Measurements from ENCODE around the gene NAA16.

NAA16 gene

DNA sequence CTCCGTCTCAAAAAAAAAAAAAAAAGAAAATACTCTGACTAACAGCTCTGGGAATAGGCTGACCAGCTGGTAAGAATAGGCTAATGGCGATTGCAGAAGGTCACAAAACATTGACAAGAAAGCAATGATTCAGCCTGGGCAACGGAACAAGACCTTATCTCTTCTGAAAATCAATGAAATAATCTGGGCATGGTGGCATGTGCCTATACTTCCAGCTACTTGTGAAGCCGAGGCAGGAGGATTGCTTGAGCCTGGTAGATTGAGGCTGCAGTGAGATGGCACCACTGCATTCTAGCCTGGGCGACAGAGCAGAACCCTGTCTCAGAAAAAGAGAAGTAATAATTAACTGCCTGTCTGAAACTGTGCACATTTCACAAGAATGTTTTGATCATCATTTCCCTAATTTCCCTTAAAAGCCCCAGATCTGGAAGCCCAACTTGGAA lies 28.9 kb upstream of the NAA16 start:
- Histone ChIP-seq H3K9ac (no peak overlapping the region), H3K27me3 (ENCODE audit: insufficient read depth, low read depth) (no peaks in the 10 kb centered on the region), H3K4me1 (ENCODE audit: low read depth, poor library complexity, severe bottlenecking) (no peaks in the 10 kb centered on the region), H3K27ac (no peak overlapping the region), H3K79me2 (ENCODE audit: insufficient read depth, low read depth) (no peaks in the 10 kb centered on the region), H3K36me3 (ENCODE audit: insufficient read depth) (no peaks in the 10 kb centered on the region), H3K4me2 (no peak overlapping the region), H4K20me1 (ENCODE audit: insufficient read depth) (no peaks in the 10 kb centered on the region), H2AFZ (ENCODE audit: low read depth) (no peak overlapping the region), H3K4me3 (IDR thresholded peaks at IDR 0.05; ENCODE audit: insufficient read depth, low read depth, low read length) (no peak overlapping the region)
- TF ChIP-seq, protein P1, sequence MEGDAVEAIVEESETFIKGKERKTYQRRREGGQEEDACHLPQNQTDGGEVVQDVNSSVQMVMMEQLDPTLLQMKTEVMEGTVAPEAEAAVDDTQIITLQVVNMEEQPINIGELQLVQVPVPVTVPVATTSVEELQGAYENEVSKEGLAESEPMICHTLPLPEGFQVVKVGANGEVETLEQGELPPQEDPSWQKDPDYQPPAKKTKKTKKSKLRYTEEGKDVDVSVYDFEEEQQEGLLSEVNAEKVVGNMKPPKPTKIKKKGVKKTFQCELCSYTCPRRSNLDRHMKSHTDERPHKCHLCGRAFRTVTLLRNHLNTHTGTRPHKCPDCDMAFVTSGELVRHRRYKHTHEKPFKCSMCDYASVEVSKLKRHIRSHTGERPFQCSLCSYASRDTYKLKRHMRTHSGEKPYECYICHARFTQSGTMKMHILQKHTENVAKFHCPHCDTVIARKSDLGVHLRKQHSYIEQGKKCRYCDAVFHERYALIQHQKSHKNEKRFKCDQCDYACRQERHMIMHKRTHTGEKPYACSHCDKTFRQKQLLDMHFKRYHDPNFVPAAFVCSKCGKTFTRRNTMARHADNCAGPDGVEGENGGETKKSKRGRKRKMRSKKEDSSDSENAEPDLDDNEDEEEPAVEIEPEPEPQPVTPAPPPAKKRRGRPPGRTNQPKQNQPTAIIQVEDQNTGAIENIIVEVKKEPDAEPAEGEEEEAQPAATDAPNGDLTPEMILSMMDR (conservative IDR thresholded peaks at IDR 0.05; ENCODE audit: low read depth, low read length) = no peak

DNA sequence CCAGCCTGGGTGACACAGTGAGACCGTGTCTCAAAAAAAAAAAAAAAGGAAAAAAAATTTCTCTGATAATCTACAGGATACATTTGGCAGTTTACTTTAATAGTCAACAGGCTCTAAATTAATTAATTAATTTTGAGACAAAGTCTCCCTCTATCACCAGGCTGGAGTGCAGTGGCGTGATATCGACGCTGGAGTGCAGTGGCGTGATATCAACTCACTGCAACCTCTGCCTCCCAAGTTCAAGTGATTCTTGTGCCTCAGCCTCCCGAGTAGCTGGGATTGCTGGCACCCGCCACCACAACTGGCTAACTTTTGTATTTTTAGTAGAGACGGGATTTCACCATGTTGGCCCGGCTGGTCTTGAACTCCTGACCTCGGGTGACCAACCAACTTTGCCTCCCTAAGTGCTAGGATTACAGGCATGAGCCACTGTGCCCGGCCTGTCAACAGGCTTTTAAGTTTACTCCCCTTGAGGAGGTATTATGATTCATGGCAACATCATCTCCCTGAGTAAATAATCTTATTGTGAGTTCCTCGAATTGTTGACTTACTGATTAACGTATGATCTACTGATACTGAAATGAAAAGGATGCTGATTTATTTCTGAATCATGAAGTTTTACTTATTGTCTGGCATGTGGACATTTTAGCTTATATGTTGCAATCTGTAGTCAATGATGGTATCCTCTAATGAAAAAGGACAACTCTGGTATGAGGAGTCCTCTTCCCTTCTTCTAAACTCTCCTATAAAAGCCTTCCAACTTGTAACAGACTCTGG lies 26.4 kb upstream of the NAA16 start:
- Histone ChIP-seq H2AFZ (ENCODE audit: low read depth) (no peak overlapping the region), H3K79me2 (ENCODE audit: insufficient read depth, low read depth) (no peaks in the 10 kb centered on the region), H3K9ac (no peak overlapping the region), H3K27ac (no peak overlapping the region), H3K36me3 (ENCODE audit: insufficient read depth) (no peaks in the 10 kb centered on the region), H4K20me1 (ENCODE audit: insufficient read depth) (no peaks in the 10 kb centered on the region), H3K4me1 (ENCODE audit: low read depth, poor library complexity, severe bottlenecking) (no peaks in the 10 kb centered on the region), H3K4me2 (no peak overlapping the region), H3K27me3 (ENCODE audit: insufficient read depth, low read depth) (no peaks in the 10 kb centered on the region), H3K4me3 (IDR thresholded peaks at IDR 0.05; ENCODE audit: insufficient read depth, low read depth, low read length) (no peak overlapping the region)
- TF ChIP-seq, protein P1 (conservative IDR thresholded peaks at IDR 0.05; ENCODE audit: low read depth, low read length) = no peak

- no peak overlapping the region for H2AFZ ChIP-seq (ENCODE audit: low read depth)
- no peaks in the 10 kb centered on the region for H3K79me2 ChIP-seq (ENCODE audit: insufficient read depth, low read depth)
- no peak overlapping the region for H3K4me3 ChIP-seq (IDR thresholded peaks at IDR 0.05; ENCODE audit: insufficient read depth, low read depth, low read length)
- no peaks in the 10 kb centered on the region for H3K27me3 ChIP-seq (ENCODE audit: insufficient read depth, low read depth)
- no peak overlapping the region for H3K9ac ChIP-seq
- H3K27ac ChIP-seq = no peak overlapping the region
- H4K20me1 ChIP-seq (ENCODE audit: insufficient read depth) = no peaks in the 10 kb centered on the region
- H3K4me2 ChIP-seq = no peak overlapping the region
- TF ChIP-seq, protein P1 (conservative IDR thresholded peaks at IDR 0.05; ENCODE audit: low read depth, low read length) = no peak
- H3K4me1 ChIP-seq (ENCODE audit: low read depth, poor library complexity, severe bottlenecking) = no peaks in the 10 kb centered on the region
- H3K36me3 ChIP-seq (ENCODE audit: insufficient read depth) = no peaks in the 10 kb centered on the region
Observed at GRCh38 chr13:41286370-41286769, 24.7 kb upstream of the NAA16 start.

DNA sequence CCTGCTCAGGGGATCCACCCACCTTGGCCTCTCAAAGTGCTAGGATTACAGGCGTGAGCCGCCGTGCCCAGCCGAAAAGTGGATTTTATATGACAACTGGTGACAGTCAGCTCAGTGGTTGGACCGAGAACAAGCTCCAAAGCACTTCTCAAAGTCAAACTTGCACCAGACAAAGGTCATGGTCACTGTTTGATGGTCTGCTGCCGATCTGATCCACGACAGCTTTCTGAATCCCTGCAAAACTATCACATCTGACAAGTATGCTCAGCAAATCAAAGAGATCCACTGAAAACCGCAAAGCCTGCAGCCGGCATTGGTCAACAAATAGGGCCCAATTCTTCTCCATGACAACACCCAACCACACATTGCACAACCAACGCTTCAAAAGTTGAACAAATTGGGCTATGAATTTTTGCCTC lies 21.6 kb upstream of the NAA16 start:
- Histone ChIP-seq H3K27ac (no peak overlapping the region), H3K9ac (no peak overlapping the region), H3K4me3 (IDR thresholded peaks at IDR 0.05; ENCODE audit: insufficient read depth, low read depth, low read length) (no peak overlapping the region), H3K27me3 (ENCODE audit: insufficient read depth, low read depth) (no peaks in the 10 kb centered on the region), H2AFZ (ENCODE audit: low read depth) (no peak overlapping the region), H4K20me1 (ENCODE audit: insufficient read depth) (no peaks in the 10 kb centered on the region), H3K4me1 (ENCODE audit: low read depth, poor library complexity, severe bottlenecking) (no peaks in the 10 kb centered on the region), H3K36me3 (ENCODE audit: insufficient read depth) (no peaks in the 10 kb centered on the region), H3K4me2 (no peak overlapping the region), H3K79me2 (ENCODE audit: insufficient read depth, low read depth) (no peaks in the 10 kb centered on the region)
- TF ChIP-seq, protein P1 (conservative IDR thresholded peaks at IDR 0.05; ENCODE audit: low read depth, low read length) = no peak

All from KMS-11 (cell line).